HepG2 (cell line): Measurements from ENCODE around the gene MAP1LC3A. TPM values are rescaled to one million over a fixed set of nuclear protein-coding genes. Genes with fewer than 3 reads are reported as not detected.

Experiments
- FOSL2 ChIP-seq: sonication (generic); formaldehyde crosslinking; IDR thresholded peaks from 2 replicates; pipeline ENCODE4 v1.4.0; 2020; ENCODE audit warnings: missing genetic modification reagents
- FOXA3 ChIP-seq: IDR thresholded peaks from 2 replicates; pipeline ENCODE4 v1.6.1; 2016; ENCODE audit warnings: missing genetic modification reagents, missing compliant biosample characterization
- HHEX ChIP-seq: IDR thresholded peaks from 2 replicates; pipeline ENCODE4 v1.6.1; 2016; ENCODE audit warnings: control low read depth
- JUND ChIP-seq: sonication (generic); formaldehyde crosslinking; IDR thresholded peaks from 2 replicates; pipeline ENCODE4 v1.8.0; 2022; ENCODE audit warnings: mild to moderate bottlenecking, missing genetic modification reagents
- KDM2A ChIP-seq: sonication (generic); formaldehyde crosslinking; IDR thresholded peaks from 2 replicates; pipeline ENCODE4 v1.4.0; 2020; ENCODE audit warnings: low read depth, missing genetic modification reagents, borderline replicate concordance
- KLF15 ChIP-seq: sonication (generic); formaldehyde crosslinking; IDR thresholded peaks from 2 replicates; pipeline ENCODE4 v1.8.1; 2023; ENCODE audit warnings: borderline replicate concordance, mild to moderate bottlenecking, inconsistent platforms, missing genetic modification reagents, mixed read lengths
- MIXL1 ChIP-seq: IDR thresholded peaks from 2 replicates; pipeline ENCODE4 v1.6.1; 2016
- PCBP1 ChIP-seq: fragments of 200-400 bp; formaldehyde crosslinking; IDR thresholded peaks from 2 replicates; pipeline ENCODE4 v1.6.1; 2017; ENCODE audit warnings: mild to moderate bottlenecking, low read depth, low read length, borderline replicate concordance
- PHF20 ChIP-seq: sonication (generic); formaldehyde crosslinking; IDR thresholded peaks from 2 replicates; pipeline ENCODE4 v1.5.0; 2020; ENCODE audit warnings: mild to moderate bottlenecking, missing genetic modification reagents
- THAP11 ChIP-seq: IDR thresholded peaks from 2 replicates; pipeline ENCODE4 v1.6.1; 2016; ENCODE audit warnings: missing biosample characterization, missing genetic modification reagents
- ZC3H4 ChIP-seq: sonication (generic); formaldehyde crosslinking; IDR thresholded peaks from 2 replicates; pipeline ENCODE4 v1.4.0; 2020; ENCODE audit warnings: missing genetic modification reagents, borderline replicate concordance
- ZFP62 ChIP-seq: sonication (generic); formaldehyde crosslinking; IDR thresholded peaks from 2 replicates; pipeline ENCODE4 v1.4.0; 2020; ENCODE audit warnings: missing genetic modification reagents
- ZFYVE20 ChIP-seq: sonication (generic); formaldehyde crosslinking; IDR thresholded peaks from 2 replicates; pipeline ENCODE4 v1.8.0; 2023; ENCODE audit warnings: low read depth, mild to moderate bottlenecking, moderate library complexity, missing genetic modification reagents, borderline replicate concordance
- ZNF136 ChIP-seq: sonication (generic); formaldehyde crosslinking; IDR thresholded peaks from 2 replicates; pipeline ENCODE4 v1.8.1; 2022; ENCODE audit warnings: low read depth, mild to moderate bottlenecking, moderate library complexity, missing genetic modification reagents
- ZNF382 ChIP-seq: sonication (generic); formaldehyde crosslinking; IDR thresholded peaks from 2 replicates; pipeline ENCODE4 v1.5.0; 2020; ENCODE audit warnings: missing genetic modification reagents, mild to moderate bottlenecking, borderline replicate concordance
- ZNF589 ChIP-seq: sonication (generic); formaldehyde crosslinking; conservative IDR thresholded peaks from 2 replicates; pipeline ENCODE4 v1.8.0; 2022; ENCODE audit warnings: mild to moderate bottlenecking, moderate library complexity, missing genetic modification reagents
- ZNF790 ChIP-seq: sonication (generic); formaldehyde crosslinking; IDR thresholded peaks from 2 replicates; pipeline ENCODE4 v1.8.0; 2022; ENCODE audit warnings: missing genetic modification reagents, mild to moderate bottlenecking, borderline replicate concordance
- polyA plus RNA-seq, 8 experiments: library from polyadenylated mRNA; depleted of rRNA in 3 of 8; stranded (reverse) in 7 of 8; unstranded in 1 of 8; fragments of >200 nt; fragmentation: Illumina TruSeq in 4 of 8; extraction: Trizol in 4 of 8; gene quantifications; 2 replicates each; pipeline versions ENCODE4 v1.2.1 to v1.2.3, GENCODE V29; 2011 to 2016; ENCODE audit warnings: low read depth in 4 of 8, missing spikeins in 1 of 8, mixed read lengths in 1 of 8; ENCODE audit not compliant: insufficient read depth in 1 of 8
- total RNA-seq, 5 experiments: library from RNA; depleted of rRNA; stranded (reverse); fragments of >200 nt; fragmentation: Illumina TruSeq; extraction: Trizol; gene quantifications; 2 replicates each; pipeline ENCODE4 v1.2.3, GENCODE V29; 2016; ENCODE audit warnings: low read depth in 1 of 5
- TF ChIP-seq, protein P1 (sequence below): sonication (generic); formaldehyde crosslinking; IDR thresholded peaks from 2 replicates; pipeline ENCODE4 v1.5.0; 2020; ENCODE audit warnings: mild to moderate bottlenecking, missing genetic modification reagents, borderline replicate concordance
- TF ChIP-seq, protein P2 (sequence below): IDR thresholded peaks from 2 replicates; pipeline ENCODE4 v1.4.0; 2020; ENCODE audit warnings: mild to moderate bottlenecking, missing genetic modification reagents
- TF ChIP-seq, protein P3 (sequence below): sonication (generic); formaldehyde crosslinking; IDR thresholded peaks from 2 replicates; pipeline ENCODE4 v1.5.0; 2020; ENCODE audit warnings: mild to moderate bottlenecking, missing genetic modification reagents, moderate library complexity

MAP1LC3A gene
- total and polyA plus RNA-seq, 2 of the 13 experiments (the other 11 are each of a cell fraction or from before 2014, with no cell fraction given): not detected

DNA sequence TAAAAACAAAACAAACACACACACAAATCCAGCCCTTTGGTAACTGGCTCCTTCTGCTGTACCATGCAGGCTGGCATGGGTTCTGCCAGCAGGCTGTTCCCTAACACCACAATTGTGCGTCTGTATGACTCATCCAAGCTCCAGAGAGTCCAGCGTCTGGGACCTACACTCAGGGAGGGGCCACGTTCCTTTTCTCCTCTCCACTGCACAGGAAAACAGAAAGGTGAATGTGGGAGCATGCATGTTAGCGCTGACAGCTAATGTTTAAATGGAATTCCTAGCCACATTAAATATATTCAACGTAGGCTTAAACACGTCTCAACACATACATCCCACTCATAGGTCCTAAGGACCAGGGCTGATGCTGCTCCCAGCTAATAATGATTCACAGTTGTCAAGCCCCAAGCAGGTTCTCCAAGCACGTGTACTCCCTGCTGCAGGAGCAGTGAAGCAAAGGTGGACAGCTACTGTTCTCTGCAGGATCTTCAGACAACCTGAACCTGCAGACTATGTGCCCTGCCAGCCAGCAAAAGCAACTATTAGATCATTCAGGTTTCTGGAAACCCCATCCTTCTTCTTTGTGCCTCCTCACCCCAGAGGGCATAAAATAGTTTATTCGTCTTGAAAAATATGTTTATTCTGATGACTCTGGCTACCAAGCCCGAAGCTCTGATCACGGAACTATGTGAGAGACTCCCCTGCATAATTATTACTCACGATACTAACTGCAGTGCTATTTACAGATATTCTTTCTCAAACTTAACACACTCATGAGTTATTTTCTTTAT is 20.9 kb downstream of the MAP1LC3A start (continued):
- TF ChIP-seq HHEX (CRISPR knock-in tag) (no peak), ZFP62 (CRISPR knock-in tag) (no peak), KLF15 (CRISPR knock-in tag) (no peak), FOXA3 (CRISPR knock-in tag) (0 out of 2 replicates have a peak, but pooled peaks have one; percentile 23), ZC3H4 (CRISPR knock-in tag) (no peak), ZNF589 (CRISPR knock-in tag) (no peak), ZFYVE20 (CRISPR knock-in tag) (no peak), ZNF790 (CRISPR knock-in tag) (no peak), PHF20 (no peak), FOSL2 (CRISPR knock-in tag) (peak; percentile 99), ZNF382 (CRISPR knock-in tag) (no peak), PCBP1 (no peak), JUND (CRISPR knock-in tag) (peak; percentile 79; the same call in 1 of the 2 replicates), ZNF136 (no peak), KDM2A (CRISPR knock-in tag) (0 out of 2 replicates have a peak, but pooled peaks have one; percentile 44), MIXL1 (CRISPR knock-in tag) (0 out of 2 replicates have a peak, but pooled peaks have one; percentile 26), THAP11 (CRISPR knock-in tag) (0 out of 2 replicates have a peak, but pooled peaks have one; percentile 12)
- TF ChIP-seq, protein P1, sequence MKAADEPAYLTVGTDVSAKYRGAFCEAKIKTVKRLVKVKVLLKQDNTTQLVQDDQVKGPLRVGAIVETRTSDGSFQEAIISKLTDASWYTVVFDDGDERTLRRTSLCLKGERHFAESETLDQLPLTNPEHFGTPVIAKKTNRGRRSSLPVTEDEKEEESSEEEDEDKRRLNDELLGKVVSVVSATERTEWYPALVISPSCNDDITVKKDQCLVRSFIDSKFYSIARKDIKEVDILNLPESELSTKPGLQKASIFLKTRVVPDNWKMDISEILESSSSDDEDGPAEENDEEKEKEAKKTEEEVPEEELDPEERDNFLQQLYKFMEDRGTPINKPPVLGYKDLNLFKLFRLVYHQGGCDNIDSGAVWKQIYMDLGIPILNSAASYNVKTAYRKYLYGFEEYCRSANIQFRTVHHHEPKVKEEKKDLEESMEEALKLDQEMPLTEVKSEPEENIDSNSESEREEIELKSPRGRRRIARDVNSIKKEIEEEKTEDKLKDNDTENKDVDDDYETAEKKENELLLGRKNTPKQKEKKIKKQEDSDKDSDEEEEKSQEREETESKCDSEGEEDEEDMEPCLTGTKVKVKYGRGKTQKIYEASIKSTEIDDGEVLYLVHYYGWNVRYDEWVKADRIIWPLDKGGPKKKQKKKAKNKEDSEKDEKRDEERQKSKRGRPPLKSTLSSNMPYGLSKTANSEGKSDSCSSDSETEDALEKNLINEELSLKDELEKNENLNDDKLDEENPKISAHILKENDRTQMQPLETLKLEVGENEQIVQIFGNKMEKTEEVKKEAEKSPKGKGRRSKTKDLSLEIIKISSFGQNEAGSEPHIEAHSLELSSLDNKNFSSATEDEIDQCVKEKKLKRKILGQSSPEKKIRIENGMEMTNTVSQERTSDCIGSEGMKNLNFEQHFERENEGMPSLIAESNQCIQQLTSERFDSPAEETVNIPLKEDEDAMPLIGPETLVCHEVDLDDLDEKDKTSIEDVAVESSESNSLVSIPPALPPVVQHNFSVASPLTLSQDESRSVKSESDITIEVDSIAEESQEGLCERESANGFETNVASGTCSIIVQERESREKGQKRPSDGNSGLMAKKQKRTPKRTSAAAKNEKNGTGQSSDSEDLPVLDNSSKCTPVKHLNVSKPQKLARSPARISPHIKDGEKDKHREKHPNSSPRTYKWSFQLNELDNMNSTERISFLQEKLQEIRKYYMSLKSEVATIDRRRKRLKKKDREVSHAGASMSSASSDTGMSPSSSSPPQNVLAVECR: no peak
- TF ChIP-seq, protein P2, sequence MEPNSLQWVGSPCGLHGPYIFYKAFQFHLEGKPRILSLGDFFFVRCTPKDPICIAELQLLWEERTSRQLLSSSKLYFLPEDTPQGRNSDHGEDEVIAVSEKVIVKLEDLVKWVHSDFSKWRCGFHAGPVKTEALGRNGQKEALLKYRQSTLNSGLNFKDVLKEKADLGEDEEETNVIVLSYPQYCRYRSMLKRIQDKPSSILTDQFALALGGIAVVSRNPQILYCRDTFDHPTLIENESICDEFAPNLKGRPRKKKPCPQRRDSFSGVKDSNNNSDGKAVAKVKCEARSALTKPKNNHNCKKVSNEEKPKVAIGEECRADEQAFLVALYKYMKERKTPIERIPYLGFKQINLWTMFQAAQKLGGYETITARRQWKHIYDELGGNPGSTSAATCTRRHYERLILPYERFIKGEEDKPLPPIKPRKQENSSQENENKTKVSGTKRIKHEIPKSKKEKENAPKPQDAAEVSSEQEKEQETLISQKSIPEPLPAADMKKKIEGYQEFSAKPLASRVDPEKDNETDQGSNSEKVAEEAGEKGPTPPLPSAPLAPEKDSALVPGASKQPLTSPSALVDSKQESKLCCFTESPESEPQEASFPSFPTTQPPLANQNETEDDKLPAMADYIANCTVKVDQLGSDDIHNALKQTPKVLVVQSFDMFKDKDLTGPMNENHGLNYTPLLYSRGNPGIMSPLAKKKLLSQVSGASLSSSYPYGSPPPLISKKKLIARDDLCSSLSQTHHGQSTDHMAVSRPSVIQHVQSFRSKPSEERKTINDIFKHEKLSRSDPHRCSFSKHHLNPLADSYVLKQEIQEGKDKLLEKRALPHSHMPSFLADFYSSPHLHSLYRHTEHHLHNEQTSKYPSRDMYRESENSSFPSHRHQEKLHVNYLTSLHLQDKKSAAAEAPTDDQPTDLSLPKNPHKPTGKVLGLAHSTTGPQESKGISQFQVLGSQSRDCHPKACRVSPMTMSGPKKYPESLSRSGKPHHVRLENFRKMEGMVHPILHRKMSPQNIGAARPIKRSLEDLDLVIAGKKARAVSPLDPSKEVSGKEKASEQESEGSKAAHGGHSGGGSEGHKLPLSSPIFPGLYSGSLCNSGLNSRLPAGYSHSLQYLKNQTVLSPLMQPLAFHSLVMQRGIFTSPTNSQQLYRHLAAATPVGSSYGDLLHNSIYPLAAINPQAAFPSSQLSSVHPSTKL (CRISPR knock-in tag): 0 out of 2 replicates have a peak, but pooled peaks have one; percentile 18
- TF ChIP-seq, protein P3, sequence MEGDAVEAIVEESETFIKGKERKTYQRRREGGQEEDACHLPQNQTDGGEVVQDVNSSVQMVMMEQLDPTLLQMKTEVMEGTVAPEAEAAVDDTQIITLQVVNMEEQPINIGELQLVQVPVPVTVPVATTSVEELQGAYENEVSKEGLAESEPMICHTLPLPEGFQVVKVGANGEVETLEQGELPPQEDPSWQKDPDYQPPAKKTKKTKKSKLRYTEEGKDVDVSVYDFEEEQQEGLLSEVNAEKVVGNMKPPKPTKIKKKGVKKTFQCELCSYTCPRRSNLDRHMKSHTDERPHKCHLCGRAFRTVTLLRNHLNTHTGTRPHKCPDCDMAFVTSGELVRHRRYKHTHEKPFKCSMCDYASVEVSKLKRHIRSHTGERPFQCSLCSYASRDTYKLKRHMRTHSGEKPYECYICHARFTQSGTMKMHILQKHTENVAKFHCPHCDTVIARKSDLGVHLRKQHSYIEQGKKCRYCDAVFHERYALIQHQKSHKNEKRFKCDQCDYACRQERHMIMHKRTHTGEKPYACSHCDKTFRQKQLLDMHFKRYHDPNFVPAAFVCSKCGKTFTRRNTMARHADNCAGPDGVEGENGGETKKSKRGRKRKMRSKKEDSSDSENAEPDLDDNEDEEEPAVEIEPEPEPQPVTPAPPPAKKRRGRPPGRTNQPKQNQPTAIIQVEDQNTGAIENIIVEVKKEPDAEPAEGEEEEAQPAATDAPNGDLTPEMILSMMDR (CRISPR knock-in tag): peak; percentile 75
